GM13977 (cell line): ENCODE results near the gene AGMO.

Experiments used
- DNase-seq: peaks from one replicate; pipeline ENCODE4 v3.0.0; 2012; ENCODE audit warnings: low spot score
- in situ Hi-C: fragments of 300-500 bp; cut with MboI; formaldehyde crosslinking; loops from one replicate; pipeline ENCODE4 v1.12.0; 2022; ENCODE audit warnings: low sequenced_read_pairs, low pct_unique_long_range_greater_than_20kb, mixed read lengths, inconsistent platforms; ENCODE audit not compliant: unreplicated experiment
- TF ChIP-seq, protein P1 (sequence below): IDR thresholded peaks from 2 replicates; pipeline ENCODE4 v1.5.1; 2012; ENCODE audit warnings: mild to moderate bottlenecking, control low read depth; ENCODE audit not compliant: insufficient read depth; ENCODE audit errors: extremely low read depth, missing control alignments

AGMO gene

GRCh38 chr7:15603124-15603523 is 41.3 kb upstream of the AGMO start:
- TF ChIP-seq, protein P1, sequence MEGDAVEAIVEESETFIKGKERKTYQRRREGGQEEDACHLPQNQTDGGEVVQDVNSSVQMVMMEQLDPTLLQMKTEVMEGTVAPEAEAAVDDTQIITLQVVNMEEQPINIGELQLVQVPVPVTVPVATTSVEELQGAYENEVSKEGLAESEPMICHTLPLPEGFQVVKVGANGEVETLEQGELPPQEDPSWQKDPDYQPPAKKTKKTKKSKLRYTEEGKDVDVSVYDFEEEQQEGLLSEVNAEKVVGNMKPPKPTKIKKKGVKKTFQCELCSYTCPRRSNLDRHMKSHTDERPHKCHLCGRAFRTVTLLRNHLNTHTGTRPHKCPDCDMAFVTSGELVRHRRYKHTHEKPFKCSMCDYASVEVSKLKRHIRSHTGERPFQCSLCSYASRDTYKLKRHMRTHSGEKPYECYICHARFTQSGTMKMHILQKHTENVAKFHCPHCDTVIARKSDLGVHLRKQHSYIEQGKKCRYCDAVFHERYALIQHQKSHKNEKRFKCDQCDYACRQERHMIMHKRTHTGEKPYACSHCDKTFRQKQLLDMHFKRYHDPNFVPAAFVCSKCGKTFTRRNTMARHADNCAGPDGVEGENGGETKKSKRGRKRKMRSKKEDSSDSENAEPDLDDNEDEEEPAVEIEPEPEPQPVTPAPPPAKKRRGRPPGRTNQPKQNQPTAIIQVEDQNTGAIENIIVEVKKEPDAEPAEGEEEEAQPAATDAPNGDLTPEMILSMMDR: no peak
- in situ Hi-C loops: no loop called here
- no peak for DNase-seq

GRCh38 chr7:15602236-15602635 is 40.4 kb upstream of the AGMO start:
- in situ Hi-C loops: no loop called here
- TF ChIP-seq, protein P1: no peak
- DNase-seq: no peak

DNA sequence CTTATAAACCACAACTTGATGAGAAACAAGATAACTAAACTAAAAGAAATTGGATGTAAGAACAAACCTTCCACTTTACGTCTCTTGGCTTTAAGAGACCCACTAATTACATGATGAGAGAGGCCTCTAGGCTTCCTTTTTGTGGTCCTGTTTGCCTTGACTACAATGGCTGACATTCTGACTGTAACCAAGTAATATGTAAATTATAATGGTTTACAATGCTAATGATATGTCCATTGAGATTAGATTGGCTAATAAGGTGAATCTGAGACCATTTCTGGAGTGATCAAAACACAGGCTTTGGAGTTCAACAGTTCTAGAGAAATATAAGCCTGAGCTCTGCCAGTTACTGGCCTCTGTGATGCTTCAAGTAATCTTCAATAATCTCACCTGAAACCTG is 39.4 kb upstream of the AGMO start:
- DNase-seq: no peak
- in situ Hi-C loops: no loop called here
- TF ChIP-seq, protein P1: no peak

DNA sequence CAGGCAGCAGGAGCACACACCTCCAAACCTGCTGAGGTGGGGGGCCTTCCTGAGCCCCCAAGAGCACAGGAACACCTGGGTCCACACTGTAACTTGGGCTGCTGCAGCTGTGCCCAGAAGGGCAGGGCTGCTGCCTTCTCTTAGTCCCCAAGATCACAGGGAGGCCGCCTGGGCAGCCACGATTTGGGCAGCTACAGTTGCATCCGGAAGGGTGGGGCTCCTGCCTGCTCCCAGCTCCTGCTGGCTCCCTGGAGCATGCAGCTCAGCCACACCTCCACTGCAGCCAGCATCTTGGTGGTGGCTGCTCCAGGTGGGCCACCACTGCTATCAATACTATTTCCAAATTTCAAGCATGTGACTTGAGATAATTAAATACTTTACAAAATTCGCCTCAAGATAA is 38.5 kb upstream of the AGMO start:
- TF ChIP-seq, protein P1: no peak
- no peak for DNase-seq
- in situ Hi-C loops: no loop called here

GRCh38 chr7:15594461-15594860 is 32.6 kb upstream of the AGMO start:
- no peak for DNase-seq
- TF ChIP-seq, protein P1: no peak
- in situ Hi-C loops: no loop called here

- no peak for DNase-seq
- TF ChIP-seq, protein P1: no peak
- in situ Hi-C loops: no loop called here
These were observed 31.6 kb upstream of the AGMO start for GRCh38 chr7:15593382-15593781.

GRCh38 chr7:15586266-15586665 is 24.5 kb upstream of the AGMO start:
- in situ Hi-C loops: no loop called here
- TF ChIP-seq, protein P1: no peak
- no peak for DNase-seq
